Renal pelvis (tissue), 4 donors: ENCODE measurements around the gene CCHCR1. TPM values are rescaled to one million over a fixed set of nuclear protein-coding genes. Genes with fewer than 3 reads are reported as not detected.

ENCODE experiments used
- DNase-seq: peaks from one replicate; pipeline ENCODE4 v3.0.0-alpha.2; 2013
- polyA plus RNA-seq, 3 donors: library from polyadenylated mRNA; unstranded; fragments of 120-200 nt; gene quantifications; one replicate each; pipeline ENCODE4 v1.2.1, GENCODE V29; 2013; ENCODE audit not compliant: insufficient read length in 3 of 3

The CCHCR1 gene
- polyA plus RNA-seq, 3 donors = 35.4 to 48.5 (median 41.7) TPM

DNA sequence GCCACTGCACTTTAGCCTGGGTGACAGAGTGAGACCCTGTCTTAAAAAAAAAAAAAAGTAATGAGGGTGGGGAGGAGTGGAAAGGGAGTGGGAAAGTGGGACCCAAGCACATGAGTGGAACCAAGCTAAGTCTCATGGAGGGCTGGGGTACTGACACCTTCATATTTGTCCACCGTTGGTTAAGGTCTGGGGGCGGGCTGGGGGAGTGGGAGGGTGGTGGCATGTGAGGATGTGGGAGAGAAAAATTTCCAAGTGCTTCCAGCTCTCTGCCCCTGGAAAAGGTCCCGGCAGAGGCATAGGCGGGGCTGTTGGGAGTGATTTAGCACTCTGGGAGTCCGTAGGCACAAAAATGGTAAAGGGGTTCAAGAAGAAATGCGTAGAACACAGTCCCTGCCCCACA is 24.8 kb downstream of the CCHCR1 start:
- no peak for DNase-seq

DNA sequence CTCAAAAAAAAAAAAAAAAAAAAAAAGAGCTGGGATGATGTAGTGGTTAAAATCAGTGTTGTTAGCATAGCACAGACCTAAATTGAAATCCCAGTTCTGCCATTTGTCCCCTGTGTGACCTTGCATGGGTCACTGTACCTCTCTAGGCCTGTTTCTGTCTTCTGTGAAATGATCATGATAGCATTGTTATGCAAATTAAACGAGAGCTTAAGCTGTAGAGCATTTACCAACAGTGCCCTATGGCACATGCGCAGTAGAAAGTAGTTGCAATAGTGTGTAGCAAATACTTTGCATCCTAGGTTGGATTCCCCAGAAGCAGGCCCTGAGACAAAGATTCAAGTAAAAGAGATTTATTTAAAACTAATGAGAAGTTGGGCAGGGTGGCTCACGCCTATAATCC is 26.0 kb downstream of the CCHCR1 start:
- DNase-seq = no peak

DNA sequence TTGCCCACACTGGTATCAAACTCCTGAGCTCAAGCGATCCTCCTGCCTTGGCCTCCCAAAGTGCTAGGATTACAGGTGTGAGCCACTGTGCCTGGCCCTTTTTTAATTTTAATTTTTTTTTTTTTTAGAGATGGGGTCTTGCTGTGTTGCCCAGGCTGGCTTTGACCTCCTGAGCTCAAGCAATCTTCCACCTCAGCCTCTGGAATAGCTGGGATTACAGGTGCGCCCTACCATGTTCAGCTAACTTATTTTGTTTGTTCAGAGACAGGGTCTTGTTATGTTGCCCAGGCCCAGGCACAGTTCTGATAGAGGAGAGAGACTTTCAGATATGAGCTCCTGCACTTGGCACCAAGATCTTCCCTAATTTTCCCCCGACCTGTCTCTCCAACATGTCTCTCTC is 26.9 kb downstream of the CCHCR1 start:
- DNase-seq = no peak

DNA sequence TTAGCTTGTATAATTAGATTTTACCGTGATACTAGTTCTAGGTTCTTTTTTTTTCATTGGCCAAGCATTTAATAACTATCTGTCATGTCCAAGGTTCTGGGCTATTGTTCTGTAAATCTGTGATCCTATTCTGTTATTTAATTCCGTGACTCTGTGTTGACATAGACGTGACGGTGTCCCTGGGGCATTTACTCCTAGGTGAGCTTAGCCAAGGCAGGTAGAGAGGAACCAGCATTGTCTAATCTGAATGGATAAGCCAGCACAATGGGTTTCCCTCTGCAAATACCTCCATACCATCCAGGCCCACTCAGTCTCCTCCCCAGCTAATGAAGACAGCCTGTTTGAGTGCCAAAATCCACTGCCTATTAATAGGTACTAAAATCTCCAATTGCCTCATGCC is 28.5 kb downstream of the CCHCR1 start:
- no peak for DNase-seq

DNA sequence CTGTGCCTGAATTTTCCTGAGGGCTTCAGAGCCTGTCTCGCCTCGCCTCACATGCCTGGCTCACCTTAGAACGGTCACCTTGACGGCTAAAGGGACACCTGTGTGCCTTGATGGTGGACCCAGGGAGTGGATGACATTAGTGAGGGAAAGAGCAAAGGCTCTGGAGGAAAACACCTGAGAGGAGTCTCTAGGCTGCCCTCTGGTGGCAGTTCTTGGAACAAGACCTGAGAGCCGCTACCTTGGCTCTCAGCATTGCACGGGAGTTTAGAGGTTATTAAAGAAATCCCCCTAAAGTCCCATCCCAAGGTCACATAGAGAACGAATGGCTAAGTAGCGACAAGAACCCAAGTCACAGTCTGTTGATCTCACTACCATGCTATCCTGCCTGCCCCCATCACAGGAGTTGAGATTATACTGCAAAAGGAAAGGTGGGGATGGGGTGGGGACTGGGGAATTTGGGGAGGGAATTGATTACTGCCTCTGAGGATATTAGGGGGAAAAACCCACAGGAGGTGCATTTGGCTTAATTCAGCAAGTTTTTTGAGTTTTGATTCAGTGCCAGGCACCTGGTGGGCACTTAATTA is 29.4 kb downstream of the CCHCR1 start:
- peak; percentile 50 for DNase-seq

DNA sequence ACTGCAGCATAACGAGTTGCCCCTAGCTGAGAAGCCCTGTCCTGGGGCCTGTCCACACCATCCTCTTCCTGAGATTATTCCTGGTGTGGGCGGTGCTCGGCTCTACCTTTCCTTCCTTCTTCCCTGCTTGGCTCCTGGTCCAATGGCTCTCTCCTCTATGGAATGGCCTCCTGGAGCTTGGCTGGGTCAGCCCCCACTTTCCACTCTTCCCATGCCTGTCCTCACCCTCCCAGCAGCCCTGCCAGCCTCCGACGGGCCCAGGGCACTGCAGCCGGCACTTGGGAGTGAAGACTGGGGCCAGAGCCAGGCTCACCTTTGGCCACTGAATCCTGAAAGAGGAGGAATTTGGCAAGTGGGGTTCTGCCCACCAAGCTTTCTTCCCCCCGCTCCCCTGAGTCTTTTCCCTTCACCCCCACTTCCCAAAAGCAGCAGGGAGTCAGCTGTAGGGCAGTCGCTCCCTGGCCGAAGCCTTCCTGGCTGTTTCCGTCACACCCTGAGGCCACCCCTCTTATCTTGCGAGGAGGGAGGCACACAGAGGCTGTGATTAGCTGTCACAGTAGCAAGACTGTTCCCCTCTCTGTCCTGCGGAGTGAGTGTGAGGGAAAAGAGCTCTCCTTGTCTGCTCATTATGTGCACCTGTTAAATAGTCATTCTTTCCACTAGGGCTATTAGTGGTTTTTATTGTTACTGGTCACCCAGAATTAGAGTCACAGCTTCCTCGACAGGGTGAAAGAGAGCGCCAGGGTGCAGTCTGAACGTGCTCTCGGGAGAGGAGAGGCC is 31.0 kb downstream of the CCHCR1 start:
- no peak for DNase-seq

DNA sequence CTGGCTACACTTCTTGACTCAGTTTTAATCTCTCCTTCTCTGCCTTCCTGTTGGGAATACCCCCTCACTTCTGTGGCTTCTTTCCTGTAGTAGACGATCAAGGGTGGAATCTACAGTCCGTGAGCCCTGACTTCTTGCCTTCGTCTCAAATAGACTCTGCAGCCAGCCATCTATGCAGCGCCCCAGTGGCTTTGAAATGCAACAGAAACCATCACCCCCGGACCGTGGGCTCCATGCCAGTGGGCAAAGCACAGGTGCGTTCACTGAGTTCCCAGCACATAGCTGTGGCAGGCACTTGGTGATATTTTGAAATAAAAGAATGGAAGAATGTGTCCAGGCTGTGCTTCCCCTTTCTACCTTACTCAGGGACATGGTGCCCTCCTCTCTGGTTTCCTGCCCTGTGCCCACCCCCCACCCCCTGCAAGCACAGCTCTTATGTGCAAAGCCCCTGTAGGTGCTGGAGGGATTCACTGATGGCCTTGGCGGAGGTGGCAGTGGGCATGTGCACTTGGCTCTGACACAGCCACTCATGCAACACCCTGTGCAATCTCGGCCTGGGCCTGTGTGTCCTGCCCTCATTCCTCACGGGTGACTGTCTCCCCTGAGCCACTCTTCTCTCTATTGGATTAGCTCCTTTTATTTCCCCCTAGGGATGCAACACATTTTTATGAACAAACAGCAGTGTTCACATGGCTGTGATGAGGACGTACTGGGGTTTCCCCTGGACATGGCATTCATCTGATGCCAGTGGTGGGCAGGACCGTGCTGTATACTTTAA is 31.8 kb downstream of the CCHCR1 start:
- DNase-seq = no peak

DNA sequence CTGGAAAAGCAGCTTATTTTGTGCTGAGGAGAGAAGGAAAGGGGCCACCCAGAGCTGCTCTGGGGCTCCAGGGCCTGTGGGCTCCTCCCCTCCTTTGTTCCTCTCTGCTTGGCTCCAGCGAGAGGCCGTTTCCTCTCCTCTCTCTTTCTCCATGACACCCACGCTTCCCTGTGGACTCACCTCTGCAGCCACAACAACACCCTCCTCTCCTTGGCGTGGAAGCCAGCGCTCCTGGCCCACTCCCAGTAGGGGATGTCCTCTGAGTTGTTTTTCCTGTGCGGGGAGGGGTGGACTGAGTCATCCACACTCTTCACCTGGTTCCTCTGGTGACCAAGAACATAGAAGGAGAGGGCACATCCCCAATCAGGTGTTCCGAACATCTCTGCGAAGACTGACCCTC is 32.4 kb downstream of the CCHCR1 start:
- no peak for DNase-seq

DNA sequence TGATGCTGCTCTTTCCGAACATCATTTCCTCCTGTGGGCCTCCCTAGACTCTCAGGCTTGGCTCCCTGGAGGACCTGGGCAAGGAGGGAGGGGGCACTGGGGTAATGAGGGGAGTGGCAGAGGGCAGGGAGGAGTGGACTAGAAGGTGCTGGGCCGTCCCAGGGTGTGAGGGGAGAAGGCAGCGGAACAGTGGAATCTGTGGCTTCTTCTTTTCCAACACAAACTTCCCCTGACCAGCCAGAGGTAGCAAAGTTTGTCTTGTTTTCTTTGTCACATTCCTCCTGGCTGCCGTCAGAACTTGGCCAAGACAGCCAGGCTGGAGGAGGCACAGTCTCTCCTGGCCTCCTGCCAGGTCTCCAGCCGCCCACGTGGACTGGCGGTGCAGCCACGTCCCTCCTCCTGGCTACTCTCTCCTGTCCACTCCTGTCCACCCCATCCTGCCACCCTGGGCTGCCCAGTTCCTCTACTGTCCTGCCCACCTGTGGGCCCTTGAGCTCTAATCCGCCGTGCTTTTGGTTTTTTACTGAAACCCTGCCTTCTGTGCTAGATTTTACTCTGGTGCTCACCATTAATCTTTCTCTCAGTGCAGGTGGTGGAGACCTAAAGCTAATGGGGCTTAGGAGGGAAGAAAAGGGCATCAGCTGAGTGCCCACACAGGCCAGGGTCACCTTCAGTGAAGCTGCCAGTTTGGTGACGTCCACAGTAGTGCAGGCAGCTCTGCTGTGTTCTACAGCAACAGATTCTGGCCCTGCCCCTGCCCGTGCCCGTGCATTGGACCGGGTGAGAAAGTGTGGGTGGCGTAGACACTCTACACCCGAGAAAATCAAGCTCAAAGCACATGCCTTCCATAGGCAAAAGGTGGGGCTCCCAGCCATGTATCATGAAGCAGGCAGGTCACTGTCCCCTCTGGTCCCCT is 34.6 kb downstream of the CCHCR1 start:
- peak; percentile 86 for DNase-seq

DNA sequence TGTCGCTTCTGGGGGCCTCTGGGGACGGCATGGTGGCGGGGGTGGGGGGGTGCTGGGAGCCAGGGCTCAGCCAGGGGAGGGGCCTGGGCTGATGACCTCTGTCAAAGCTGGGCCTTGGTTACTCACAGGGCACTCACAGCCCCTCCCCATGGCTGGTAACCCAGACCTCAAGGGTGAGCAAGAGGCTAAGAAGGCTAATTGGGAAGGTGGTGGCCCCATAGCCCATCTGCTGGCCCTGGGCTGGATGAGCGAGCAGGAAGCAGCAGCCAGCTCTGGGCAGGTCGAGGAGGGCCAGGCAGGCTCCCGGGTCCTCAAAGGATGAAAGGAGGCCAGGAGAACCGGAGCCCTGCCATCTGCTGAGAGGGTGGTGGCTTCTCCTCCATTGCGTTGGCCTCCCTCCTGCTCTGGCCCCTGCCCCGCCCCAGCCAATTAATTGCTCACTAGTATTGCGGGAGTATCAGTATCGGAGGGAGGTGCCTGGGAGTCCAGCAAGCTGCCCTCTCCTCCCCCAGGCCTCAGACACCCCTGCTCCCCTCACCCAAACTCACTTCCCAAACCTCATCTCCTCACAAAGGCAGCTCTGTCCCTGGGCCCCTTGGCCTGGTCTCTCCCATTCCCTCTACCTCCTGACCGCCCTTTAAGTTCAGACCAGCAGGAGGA is 36.3 kb downstream of the CCHCR1 start:
- no peak for DNase-seq

DNA sequence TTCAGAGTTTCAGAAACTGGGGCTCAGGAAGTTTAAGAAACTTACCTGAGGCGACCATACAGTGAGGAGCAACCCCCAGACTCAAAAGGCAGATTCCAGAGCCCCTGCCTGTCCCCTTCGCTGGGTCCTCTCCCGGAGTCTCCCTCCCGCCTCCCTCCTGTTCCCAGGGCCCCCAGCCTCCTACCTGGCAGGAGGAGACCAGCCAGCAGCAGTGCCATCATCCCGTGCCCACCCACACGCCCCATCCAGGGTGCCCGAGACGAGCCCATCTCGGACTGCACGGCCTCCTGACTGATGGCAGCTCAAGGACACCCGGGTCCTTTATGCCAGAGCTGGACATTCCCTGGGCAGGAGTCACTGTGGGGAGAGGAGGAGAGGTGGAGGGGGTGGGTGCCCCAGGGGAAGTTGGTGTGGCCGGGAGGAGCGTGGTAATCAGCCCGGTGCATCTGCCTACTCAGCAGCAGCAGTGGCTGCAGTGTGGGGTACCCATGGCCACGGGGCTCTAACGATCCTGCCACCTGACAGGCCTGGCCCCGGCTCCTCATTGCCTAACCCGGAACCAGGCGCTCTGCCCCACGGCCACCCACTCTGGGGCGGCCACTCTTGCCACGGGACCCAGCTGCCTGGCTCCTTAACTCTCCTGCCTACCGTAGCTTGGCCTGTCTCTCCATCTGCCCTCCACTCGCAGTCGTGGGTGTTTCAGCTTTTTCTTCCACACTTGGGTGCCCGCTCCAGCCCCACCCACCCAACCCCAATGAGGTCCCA is 37.3 kb downstream of the CCHCR1 start, which contains the start of gene CDSN:
TSS of gene CDSN (minus strand) at position 296 of the 765 bp plus-strand sequence. CDS start at position 269, 27 bp downstream.
- no peak for DNase-seq

DNA sequence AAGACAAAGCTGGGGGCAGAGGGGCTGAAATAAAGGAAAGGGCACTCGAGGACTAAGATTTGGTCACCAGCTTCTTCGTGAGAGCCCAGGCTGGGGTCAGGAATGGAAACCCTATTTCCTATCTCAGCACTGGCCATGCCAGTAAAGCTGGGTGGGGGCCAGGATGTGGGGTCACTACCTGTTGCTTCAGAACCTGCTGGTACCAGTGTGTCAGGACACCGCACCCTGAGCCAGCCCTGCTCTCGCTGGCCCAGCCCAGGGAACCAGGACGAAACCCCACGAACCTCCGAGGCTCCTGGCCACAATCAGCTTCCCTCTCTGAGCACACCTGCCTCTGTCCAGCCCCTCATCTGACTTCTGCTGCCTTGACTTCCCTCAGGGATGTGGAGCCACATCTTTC is 39.4 kb downstream of the CCHCR1 start:
- no peak for DNase-seq

DNA sequence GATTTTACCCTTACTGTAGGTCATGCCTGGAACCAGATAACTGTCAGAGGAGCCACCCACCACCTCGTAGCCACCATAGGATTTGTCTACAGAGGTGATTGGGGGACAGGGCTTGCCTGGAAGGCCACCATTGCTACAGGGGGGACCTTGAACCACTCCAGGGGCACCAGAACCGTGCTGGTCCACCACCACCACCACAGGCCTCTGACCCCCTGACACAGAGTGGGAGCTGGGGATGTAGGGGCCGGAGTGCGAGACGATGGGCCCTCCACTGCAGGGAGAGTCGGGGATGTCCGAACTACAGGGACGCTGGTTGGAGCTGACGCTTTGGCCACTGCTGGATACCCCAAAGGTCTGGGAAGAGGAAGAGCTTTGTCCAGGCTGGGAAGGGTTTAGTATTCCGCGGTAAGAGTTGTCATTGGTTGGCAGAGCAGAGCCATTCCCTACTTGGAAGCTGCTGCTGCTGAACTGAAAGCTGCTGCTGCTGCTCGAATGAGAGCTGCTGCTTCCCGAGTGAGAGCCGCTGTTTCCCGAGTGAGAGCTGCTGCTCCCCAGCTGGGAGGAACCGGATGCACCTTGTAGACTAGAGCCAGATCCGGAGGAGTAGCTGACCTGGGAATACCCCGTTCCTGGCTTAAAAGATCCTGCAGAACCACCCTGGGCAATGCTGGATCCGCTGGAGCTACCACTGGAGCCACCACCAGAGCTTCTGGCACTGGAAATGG is 40.8 kb downstream of the CCHCR1 start:
- DNase-seq = no peak

DNA sequence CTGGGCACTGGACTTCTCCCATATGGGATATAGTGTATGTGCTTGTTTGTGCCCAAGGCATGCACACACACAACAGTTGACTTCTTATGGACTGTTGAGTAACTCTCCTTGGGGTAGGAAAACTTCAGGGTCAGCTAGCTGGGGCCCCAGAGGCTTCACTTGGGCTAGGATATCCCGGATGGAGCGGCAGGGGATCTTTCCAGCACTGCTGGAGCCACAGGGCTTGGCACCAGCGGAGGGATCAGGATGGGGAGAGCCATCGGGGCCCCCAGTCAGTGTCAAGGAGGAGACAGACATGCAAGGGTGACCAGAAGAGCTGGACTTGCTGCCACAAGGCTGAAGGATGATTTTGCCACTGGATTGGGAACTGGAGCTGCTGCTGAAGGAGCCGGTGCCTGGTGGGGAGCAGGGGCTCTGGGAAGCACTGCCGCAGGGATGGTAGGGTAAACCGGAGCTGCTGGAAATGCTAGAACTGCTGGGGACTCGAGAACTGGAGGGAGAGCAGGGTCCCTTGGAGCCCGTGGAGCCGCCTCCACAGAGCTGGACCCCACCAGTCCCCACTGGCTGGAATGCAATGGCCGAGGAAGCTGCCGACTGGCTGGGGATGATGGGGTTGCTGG is 41.6 kb downstream of the CCHCR1 start:
- DNase-seq = no peak

DNA sequence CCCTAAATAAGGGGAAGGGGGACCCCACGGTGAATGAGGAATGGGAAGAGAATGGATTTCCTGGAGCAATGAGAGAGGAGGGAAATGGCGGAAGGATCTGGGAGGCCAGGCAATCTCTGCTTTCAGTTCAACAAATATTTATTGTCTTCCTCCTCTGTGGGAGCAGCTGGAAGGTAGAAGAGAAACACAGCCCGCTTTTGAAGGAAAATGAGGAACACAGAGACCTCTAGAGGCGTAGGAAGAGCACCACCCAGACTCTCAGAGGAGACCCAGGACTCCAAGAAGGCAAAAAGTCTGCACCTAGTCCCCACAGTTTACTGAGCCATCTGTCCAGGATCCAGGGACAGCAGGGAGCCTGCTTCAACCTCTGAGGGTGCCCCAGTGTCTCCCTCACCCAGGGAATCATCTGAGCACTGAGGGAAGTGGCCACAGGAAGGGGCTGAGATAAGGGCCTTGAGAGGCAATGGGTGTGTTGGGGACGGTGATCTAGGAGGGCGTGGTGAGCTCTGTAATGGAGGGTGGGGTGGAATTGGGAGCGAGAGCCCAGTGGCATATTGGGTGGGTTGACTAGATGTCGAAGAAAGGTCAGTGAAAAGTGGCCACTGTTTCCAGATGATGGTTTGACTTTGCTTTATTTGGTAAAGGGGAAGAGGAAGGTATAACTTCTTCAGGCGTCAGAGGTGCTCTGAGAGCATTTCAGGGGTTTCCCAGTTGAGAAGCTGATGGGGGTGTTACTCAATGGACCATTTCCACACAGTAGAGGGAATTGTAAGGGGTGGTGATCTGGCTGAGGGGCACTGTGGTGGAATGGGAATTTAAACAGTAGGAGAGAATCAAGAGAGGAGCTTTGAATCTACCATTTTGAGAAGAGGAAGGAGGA is 42.4 kb downstream of the CCHCR1 start:
- DNase-seq = no peak

DNA sequence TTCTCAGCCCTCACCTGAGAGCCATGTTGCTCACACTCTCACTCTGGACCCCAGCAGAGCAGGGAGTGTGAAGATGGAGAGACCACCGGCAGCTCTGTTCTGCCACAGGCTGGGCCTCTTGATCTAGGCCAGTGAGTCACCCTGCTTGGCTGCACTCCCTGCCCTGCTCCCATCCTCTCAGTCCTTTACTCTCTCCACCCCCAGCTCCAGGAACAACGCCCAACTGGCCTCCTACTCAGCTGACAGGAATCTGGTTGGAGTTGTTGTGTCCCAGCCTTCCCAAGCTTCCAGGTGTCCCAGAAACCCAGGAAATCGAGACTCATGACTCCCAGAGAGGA is 43.1 kb downstream of the CCHCR1 start, which contains the start of gene PSORS1C1:
TSS of gene PSORS1C1 (plus strand) at position 260 of the 338 bp plus-strand sequence. CDS start 14,833 bp downstream, outside the sequence.
- DNase-seq = no peak

DNA sequence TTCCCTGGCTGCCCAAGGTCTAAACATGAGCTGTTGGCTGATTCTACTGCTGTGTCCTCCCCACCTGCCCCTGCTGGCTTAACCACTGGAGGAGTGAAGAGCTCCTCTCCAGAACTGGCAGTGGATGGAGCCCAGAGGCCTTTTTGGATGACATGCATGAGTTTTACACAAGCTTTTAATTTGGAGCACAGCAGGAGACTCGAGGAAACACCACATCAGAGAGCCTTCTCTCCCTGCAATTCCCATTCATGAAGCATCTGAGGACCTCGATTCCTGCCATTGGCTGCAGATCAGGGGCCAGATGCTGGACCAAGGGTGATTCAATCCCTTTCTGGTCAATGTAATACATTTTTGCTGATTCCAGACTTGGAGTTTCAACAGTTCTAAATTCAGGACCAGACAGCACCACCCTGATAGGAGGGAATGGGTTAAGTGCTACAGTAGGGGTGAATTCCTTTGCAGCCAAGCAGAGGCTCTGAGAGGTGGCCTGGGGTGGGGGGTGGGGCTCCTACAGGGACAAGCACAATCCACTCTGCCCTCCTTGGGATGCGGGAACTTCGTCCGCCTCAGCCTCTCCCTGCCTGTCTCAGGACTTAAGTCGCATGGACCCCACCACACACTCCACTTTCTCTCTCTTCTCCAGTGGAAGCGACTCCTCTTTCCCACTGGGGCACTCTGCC is 43.6 kb downstream of the CCHCR1 start:
- DNase-seq = no peak

DNA sequence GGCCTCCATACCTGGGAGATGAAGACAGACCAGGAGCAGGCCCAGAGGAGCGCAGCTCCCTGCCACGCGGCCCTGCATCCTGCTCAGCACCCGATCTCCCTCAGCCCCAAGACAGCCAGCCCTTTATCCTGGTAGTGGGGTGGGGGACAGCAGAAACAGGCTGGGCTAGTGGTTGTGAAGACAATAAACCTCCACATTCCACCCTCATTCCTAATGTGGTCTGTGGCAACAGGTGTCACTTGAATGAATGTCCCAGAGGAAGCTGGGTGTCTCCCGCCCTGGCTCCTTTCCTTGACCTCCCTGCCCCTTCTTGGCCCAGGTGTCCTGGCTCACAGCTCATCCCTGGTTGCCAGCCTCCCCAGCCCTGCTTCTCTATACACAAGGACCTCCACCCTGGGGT is 45.1 kb downstream of the CCHCR1 start, which contains the start of gene C6orf15:
TSS of gene C6orf15 (minus strand) at position 98 of the 400 bp plus-strand sequence. CDS start at position 78, 20 bp downstream.
- DNase-seq = no peak
